ENCODE data around the gene UBQLN4.

The UBQLN4 gene

GRCh38 chr1:156053768-156054499, at the start of gene UBQLN4:
Gene UBQLN4, minus strand, starts transcription at chr1:156053798. Its CDS starts 97 bp downstream, at chr1:156053701.
- DNase-seq: peak; percentile 78

GRCh38 chr1:156102633-156103511, 49.3 kb upstream of the UBQLN4 start:
- no peak for DNase-seq

GRCh38 chr1:156101880-156102279, 48.3 kb upstream of the UBQLN4 start:
- DNase-seq: no peak

- DNase-seq: no peak
Observed at GRCh38 chr1:156100205-156100995, 46.8 kb upstream of the UBQLN4 start.

- no peak for DNase-seq
Observed at GRCh38 chr1:156099282-156099681, 45.7 kb upstream of the UBQLN4 start.

GRCh38 chr1:156098784-156099183, 45.2 kb upstream of the UBQLN4 start:
- no peak for DNase-seq

- no peak for DNase-seq
Observed at GRCh38 chr1:156097499-156098178, 44.0 kb upstream of the UBQLN4 start.

GRCh38 chr1:156096640-156097391, 43.2 kb upstream of the UBQLN4 start:
- peak; percentile 88 for DNase-seq

GRCh38 chr1:156095906-156096508, 42.4 kb upstream of the UBQLN4 start:
- no peak for DNase-seq

- no peak for DNase-seq
Observed at GRCh38 chr1:156091610-156092009, 38.0 kb upstream of the UBQLN4 start.

- DNase-seq: peak; percentile 71
Observed at GRCh38 chr1:156090840-156091188, 37.2 kb upstream of the UBQLN4 start.

GRCh38 chr1:156090138-156090839, 36.7 kb upstream of the UBQLN4 start:
- DNase-seq: no peak

- no peak for DNase-seq
Observed at GRCh38 chr1:156089704-156090103, 36.1 kb upstream of the UBQLN4 start.

GRCh38 chr1:156086256-156086662, 32.7 kb upstream of the UBQLN4 start:
- DNase-seq: no peak

- no peak for DNase-seq
Observed at GRCh38 chr1:156083800-156084790, 30.5 kb upstream of the UBQLN4 start.

- peak; percentile 15 for DNase-seq
Observed at GRCh38 chr1:156082309-156083091, 28.9 kb upstream of the UBQLN4 start, which contains the start of gene MEX3A. Gene MEX3A, minus strand, starts transcription at chr1:156082465. Its CDS starts 467 bp downstream, at chr1:156081998.

- DNase-seq: no peak
Observed at GRCh38 chr1:156081917-156082308, 28.3 kb upstream of the UBQLN4 start.

GRCh38 chr1:156081180-156081916, 27.8 kb upstream of the UBQLN4 start:
- DNase-seq: no peak
